HG02798 (cell line): Measurements from ENCODE around the gene SFI1.
"Not testable (repeated sequence)": the region's sequence is repeated elsewhere in the genome, so short reads cannot be mapped to it uniquely, and the experiment has no call there.

ENCODE experiments used
- ATAC-seq: cut with Tn5 transposase; IDR thresholded peaks from one replicate; pipeline ENCODE4 v1.9.1; 2021; ENCODE audit warnings: mild to moderate bottlenecking; ENCODE audit not compliant: unreplicated experiment, poor library complexity

SFI1 gene

DNA sequence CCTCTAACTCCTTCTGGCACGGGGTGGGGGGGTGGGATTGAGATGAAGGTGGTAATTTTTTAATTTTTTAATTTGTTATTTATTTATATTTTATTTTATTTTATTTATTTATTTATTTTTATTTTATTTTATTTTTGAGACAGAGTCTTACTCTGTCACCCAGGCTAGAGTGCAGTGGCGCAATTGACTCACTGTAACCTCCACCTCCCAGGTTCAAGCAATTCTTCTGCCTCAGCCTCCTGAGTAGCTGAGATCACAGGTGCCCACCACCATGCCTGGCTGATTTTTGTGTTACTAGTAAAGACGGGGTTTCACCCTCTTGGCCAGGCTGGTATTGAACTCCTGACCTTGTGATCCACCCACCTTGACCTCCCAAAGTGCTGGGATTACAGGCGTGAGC is 43.8 kb downstream of the SFI1 start:
- ATAC-seq: not testable (repeated sequence)

DNA sequence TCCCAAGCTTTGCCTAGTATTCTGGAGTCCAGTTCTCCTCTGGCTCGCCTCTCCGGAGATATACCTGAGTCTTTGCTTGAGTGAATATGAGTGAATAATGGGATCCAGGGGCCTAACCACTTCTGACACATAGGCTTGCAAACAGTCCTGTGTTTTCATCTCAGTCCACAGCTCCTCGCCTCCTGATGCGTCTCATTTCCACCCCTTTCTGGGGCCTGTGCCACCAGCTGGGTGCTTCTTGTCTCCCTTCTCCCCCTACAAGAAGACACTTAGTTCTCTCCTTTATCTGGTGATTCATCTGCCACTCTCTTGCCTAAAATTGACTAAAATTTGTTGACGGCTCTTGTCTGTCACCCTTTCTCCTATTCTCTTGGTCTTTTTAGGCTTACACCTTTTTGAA is 44.6 kb downstream of the SFI1 start:
- no peak for ATAC-seq

GRCh38 chr22:31544481-31545480 is 48.4 kb downstream of the SFI1 start:
- no peak for ATAC-seq

DNA sequence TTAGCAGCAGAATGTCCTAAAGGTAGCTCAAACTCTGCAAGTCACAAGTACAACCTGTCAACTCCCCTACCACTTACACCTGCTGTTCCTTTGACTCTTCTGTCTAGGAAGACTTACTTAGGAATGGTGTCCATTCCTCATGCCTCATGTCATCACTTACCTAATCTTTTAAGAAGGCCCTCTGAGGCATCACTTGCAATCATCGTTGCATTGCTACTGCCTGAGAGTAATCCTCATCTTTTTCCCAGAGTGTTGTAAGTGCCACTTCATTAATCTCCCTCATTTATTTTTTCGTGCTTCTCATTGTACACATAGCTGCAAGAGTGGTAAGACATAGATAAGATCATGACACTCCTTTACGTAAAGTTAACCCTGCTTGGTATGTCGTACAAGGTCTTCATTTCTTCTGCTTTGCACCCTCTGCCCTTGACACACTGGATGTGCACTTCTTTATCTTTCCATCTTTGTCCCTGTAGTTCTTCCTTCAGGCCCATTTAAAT is 54.6 kb downstream of the SFI1 start:
- ATAC-seq: no peak

DNA sequence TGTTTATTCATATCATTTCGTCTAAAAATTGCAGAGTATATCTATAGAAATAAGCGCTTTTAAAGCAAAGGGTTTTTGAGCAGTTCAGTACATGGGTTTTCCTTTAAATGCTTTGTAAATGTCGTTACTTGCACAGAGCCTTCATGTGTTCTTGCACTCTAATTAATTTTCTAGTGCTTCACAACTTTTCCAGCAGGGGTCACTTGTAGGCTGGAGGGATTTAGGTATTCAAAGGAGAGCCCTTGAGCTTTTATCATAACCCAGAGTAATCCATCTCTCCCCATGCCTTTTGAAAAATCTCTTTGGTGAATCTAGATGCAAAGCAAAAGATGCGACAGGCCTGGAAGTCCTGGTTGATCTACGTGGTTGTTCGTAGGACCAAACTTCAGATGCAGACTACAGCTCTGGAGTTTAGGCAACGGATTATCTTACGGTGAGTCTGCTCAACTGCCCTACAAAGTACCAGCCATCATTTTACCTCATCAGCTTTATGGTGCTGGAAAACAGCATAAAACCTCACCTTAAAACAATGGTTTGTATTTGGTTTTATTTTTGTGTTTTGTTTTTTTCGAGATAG is 60.4 kb downstream of the SFI1 start:
- no peak for ATAC-seq

- not testable (repeated sequence) for ATAC-seq
Measured at GRCh38 chr22:31558546-31558945, 62.2 kb downstream of the SFI1 start.

- ATAC-seq: no peak
Measured at GRCh38 chr22:31561238-31561887, 65.0 kb downstream of the SFI1 start.

GRCh38 chr22:31561970-31562369 is 65.6 kb downstream of the SFI1 start:
- no peak for ATAC-seq

GRCh38 chr22:31566484-31566883 is 70.1 kb downstream of the SFI1 start:
- no peak for ATAC-seq

DNA sequence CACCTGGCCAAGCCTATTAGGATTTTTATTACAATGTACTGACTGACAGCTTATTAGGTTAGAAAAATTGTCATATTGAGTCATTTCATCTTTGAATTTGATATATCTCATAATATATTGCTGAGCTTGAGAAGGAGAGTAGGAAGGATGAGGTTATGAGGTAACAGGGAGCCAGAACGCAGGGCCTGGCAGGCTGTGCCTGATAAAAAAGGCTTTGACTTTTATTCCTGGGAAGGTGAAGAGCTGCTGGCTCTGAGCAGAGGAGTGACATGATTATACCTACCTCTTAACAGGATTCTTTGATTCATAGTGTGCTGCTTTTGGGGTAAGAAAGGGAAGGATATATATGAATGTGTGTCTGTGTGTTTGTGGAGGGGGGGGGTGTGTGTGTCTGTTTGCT is 70.9 kb downstream of the SFI1 start:
- ATAC-seq: no peak

- no peak for ATAC-seq
Measured at GRCh38 chr22:31567702-31568101, 71.4 kb downstream of the SFI1 start.

- no peak for ATAC-seq
Measured at GRCh38 chr22:31569126-31569525, 72.8 kb downstream of the SFI1 start.

- ATAC-seq: no peak
Measured at GRCh38 chr22:31572939-31573338, 76.6 kb downstream of the SFI1 start.

GRCh38 chr22:31574055-31574670 is 77.8 kb downstream of the SFI1 start:
- ATAC-seq: no peak

- ATAC-seq: no peak
Measured at GRCh38 chr22:31575190-31575589, 78.9 kb downstream of the SFI1 start.

- no peak for ATAC-seq
Measured at GRCh38 chr22:31577711-31578110, 81.4 kb downstream of the SFI1 start.

DNA sequence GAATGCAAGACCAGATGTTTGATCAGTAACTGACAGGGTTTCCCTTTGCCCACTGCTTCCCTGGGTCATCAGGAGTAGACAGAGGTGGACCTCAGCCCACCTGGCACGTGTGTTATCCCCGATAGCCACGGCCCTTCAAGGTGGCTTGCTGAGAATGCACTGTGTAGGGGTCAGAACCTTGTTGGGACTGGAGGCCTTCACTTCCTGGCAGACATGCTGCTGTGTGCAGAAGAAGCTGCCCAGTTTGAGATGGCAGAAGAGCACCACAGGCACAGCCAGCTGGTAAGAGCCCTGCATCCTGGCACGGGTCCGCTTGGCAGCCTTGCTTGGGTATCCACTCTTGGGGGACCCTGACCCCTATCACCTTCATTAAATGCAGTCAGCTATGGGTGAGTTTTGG is 81.8 kb downstream of the SFI1 start:
- ATAC-seq: no peak

- ATAC-seq: no peak
Measured at GRCh38 chr22:31579835-31580242, 83.5 kb downstream of the SFI1 start.

DNA sequence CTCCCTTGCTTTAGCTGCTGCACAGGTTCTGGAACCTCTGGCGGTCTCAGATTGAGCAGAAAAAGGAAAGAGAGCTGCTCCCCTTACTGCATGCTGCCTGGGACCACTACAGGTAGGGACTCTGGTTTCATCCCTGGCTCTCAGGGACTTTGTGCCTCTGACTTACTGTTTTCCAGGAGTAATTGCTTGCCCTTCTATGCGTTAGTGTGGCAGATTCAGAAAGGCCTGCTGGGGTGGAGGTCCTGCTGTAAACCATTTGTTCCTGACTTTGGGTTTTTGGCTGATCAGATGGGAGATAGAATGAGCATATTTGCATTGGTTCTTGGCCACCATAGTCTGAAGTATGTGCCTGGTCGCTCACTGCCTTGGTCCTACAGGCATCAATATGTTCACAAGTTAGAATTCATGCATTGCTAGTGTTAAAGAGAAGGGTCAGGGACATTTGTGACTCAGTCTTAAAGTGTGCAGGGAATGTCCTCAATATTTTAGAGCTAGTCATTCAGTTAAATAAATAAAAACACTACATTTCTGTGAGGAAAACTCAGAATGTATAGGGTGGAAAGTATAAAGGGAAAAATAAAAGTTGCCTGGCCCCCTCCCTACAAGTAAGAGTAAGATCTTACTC is 87.6 kb downstream of the SFI1 start:
- ATAC-seq: no peak

DNA sequence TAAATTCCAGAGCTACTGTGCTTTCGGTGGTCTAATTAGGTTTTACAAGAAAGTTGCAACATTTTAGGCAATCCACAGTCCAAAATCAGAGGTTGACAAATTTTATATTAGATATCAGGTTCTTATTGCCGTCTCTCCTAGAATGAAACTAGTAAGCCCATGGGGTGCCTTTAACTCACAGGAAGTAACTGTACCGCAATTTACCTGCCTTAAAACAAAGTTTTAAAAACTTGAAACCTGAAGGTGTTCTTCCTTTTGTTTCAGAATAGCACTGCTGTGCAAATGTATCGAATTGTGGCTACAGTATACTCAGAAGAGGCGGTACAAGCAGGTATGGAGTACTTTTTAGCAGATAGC is 88.4 kb downstream of the SFI1 start:
- ATAC-seq: no peak
